Measurements from ENCODE around the gene ELN. TPM values are rescaled to one million over a fixed set of nuclear protein-coding genes. Genes with fewer than 3 reads are reported as not detected.

The ELN gene
- total RNA-seq, 2 experiments from 2014 or later: not detected

- no peaks in the 10 kb centered on the region for H3K4me1 ChIP-seq (ENCODE audit: insufficient read depth, low read length)
- no peaks in the 10 kb centered on the region for H3K27me3 ChIP-seq (ENCODE audit: control insufficient read depth in 1 of 2, insufficient read depth in 2 of 2, low read length in 2 of 2)
- no peak for DNase-seq
- H3K4me3 ChIP-seq (ENCODE audit: low read length): no peak overlapping the region
- Mint-ChIP-seq H3K4me3 (no peak overlapping the region), H3K27ac (no peak overlapping the region), H3K9me3 (no peaks in the 10 kb centered on the region), H3K4me1 (ENCODE audit: low read depth) (no peaks in the 10 kb centered on the region), H3K27me3 (no peaks in the 10 kb centered on the region), H3K36me3 (ENCODE audit: low read depth) (peaks cover 26% of the 10 kb centered on the region)
- ChIA-PET CTCF (no interaction called here), POLR2A (no interaction called here)
- ATAC-seq (ENCODE audit: poor library complexity): no peak
- H3K9me3 ChIP-seq (ENCODE audit: control insufficient read depth in 1 of 2, insufficient read depth in 1 of 2, low read length in 2 of 2): no peaks in the 10 kb centered on the region
- peaks cover 23% of the 10 kb centered on the region for H3K36me3 ChIP-seq (ENCODE audit: insufficient read depth, low read length)
- H3K27ac ChIP-seq (ENCODE audit: low read depth in 1 of 2, low read length in 2 of 2): no peak overlapping the region
- intact Hi-C loops (cut with DNase I, micrococcal nuclease): no loop called here
- no peak for TF ChIP-seq CTCF (IDR thresholded peaks at IDR 0.05)
Measured at GRCh38 chr7:74116356-74116755, 88.4 kb downstream of the ELN start.

Other genes with a start within 250 kb of the ELN start
- gene CLDN4, start 197.2 kb upstream of the ELN start, total RNA-seq: under 1 TPM; 0.05 to 0.14 TPM
- 1 to 10 TPM; 1.6 to 2.1 TPM for gene METTL27, start 185.7 kb upstream of the ELN start, total RNA-seq
- not detected for gene TMEM270, start 167.0 kb upstream of the ELN start, total RNA-seq
- gene LIMK1, start 55.6 kb downstream of the ELN start, total RNA-seq: 1 to 10 TPM; 7.8 to 8.2 TPM
- 100 to 1,000 TPM; 311 to 316 TPM for gene EIF4H, start 146.2 kb downstream of the ELN start, total RNA-seq
- 1 to 10 TPM; 1.7 to 2.4 TPM for gene LAT2, start 181.8 kb downstream of the ELN start, total RNA-seq
- gene RFC2, start 226.2 kb downstream of the ELN start, total RNA-seq: 1 to 10 TPM; 8.5 to 9.6 TPM

Measured in CD4-positive, alpha-beta T cell (primary cell).